NK-92 (cell line): Measurements from ENCODE around the gene POLR3A.

Experiments
- DNase-seq: peaks from one replicate; lab custom pipeline; 2025; ENCODE audit not compliant: unreplicated experiment; lab: John Stamatoyannopoulos, UW

Gene POLR3A

GRCh38 chr10:77981281-77981680 is 48.0 kb downstream of the POLR3A start:
- no peak for DNase-seq

- DNase-seq = no peak
Measured at GRCh38 chr10:77979221-77979620, 50.1 kb downstream of the POLR3A start.

DNA sequence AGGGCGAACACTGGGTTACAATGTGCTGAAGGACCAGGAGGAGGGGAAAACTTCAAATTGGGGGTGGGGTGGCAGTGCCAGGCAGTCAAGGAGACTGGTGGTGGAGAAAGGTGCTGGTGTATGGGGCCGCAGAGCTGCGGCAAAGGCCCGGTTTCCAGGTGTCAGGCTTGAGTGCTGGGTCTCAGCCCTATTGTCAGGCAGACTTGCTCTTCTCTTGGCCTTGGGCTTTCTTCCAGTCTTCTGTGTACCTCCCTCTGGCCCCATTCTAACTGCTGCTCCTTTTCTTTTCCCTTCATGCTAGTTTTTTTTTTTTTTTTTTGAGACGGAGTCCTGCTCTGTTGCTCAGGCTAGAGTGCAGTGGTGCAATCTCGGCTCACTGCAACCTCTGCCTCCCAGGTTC is 51.0 kb downstream of the POLR3A start:
- no peak for DNase-seq

GRCh38 chr10:77977934-77978333 is 51.4 kb downstream of the POLR3A start:
- DNase-seq = no peak

- DNase-seq = no peak
Measured at GRCh38 chr10:77977016-77977415, 52.3 kb downstream of the POLR3A start.

DNA sequence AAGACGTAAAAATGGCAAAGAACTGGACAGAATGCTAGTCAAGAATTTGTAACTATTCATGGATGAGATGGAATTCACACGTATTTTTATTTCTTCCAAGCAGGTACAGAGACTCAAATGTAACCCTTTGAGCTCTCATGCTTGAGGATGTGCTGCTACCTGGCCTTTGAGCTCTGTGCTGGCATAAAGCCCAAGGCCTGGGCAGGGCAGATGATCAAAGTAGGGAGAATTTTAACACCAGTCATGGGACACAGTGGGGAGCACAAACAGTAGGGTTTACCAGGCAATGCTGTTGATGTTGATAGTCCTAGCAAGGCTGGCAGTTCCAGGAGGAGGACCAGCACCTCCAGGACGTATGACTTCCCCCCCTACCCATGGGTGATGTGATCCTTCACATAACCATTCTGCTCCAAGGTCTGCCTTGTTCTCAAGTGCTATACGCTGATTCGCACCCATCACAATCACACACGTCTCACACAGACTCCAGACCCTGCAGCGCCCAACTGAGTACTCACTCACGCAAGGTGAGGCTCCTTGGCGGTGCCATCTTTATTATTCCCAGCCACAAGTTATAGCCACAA is 54.1 kb downstream of the POLR3A start:
- no peak for DNase-seq

DNA sequence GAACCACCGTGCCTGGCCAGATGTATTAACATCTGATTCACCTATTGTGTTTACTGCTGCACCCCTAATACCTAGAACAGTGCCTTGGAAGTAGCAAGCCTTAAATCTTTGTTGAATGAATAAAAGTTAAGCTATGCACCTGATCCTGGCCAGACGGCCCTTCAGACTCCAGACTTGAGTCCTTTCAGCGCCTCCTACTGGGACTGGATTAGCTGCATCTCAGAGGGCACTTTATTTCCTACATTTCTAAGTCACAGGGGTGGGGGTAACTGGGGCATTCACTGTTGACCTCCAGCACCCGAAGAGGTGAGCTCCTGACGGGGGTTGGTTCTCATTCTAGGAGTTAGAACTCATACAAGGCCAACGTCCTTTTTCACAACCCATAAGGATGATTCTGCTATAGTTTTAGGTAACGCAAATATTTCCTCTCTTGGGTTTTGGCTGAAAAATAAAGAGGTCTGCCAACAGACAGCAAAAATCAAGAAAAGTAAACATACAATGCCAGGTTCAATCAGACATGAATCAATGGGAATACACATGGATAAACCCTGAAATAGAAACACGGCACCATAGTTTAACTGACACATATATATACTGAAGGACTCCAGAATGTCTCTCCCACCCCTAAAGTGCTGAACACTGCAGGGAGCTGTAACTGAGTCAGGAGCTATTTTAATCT is 54.8 kb downstream of the POLR3A start:
- no peak for DNase-seq

DNA sequence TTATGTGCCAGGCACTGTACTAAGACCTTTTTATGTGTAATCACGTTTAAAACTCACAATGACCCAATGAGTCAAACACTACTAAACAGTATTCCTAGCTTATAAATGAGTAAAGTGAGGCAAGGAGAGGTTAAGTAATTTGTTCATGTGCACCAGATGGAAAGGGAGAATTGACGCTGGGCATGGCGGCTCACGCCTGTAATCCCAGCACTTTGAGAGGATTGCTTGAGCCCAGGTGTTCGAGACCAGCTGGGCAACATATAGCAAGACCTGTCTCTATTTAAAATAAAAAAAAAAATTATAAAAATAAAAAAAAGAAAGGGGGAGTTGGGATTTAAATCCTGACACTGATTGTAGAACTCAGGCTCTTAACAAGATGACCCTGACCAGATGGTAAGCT is 56.0 kb downstream of the POLR3A start:
- DNase-seq = no peak

GRCh38 chr10:77972148-77972547 is 57.2 kb downstream of the POLR3A start:
- no peak for DNase-seq

DNA sequence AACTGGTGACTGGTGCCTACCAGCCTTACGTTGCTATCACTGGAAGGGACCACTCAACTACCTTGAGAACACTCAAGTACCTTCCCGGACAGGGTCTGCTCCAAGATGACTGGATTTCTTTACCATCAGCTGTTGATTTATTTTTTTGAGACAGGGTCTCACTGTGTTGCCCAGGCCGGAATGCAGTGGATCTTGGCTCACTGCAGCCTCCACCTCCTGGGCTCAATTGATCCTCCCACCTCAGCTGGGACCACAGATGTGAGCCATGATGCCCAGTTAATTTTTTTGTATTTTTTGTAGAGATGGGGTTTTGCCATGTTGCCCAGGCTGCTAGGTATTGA is 57.5 kb downstream of the POLR3A start:
- DNase-seq = no peak

DNA sequence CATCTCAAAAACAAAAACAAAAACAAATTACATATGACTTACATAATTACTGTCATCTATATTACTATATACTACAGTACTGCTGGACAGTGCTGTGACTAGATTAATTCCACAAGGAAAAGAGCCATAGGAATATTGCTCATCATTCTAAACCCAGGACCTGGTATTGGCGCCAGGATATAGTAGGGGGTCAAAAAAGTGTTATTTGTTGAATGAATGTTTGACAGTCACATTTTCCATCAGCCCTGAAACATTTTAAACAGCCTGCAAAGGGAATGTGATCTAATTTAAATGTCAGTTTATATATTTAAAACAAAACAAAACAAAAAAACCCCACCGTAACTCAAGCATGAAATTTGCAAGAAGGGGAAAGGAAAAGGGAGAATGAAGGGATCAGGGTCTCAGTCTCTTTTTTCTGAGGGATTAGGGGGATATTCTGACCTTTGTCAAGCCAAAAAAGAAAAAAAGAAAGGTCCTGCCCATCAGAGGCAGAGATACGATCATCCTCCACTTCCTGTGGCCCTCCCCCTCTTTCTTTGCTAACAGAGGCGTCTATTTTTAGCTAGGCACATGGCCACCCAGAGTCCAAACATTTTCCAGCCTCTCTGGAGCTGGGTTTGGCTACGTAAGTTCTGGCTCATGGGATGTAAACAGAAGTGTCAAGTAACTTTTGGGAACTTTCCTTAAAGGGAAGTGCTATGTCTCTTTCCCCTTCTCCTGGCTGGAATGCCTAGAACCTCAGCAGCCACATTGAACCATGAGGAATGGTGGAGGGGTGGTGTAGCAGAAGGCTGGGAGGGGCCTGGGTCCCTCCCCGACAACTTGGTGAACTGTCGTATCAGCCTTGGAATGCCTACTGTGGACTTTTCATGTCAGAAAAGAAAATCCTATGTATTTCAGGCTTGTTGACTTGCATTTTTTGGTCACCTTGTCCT is 58.2 kb downstream of the POLR3A start:
- DNase-seq = no peak

DNA sequence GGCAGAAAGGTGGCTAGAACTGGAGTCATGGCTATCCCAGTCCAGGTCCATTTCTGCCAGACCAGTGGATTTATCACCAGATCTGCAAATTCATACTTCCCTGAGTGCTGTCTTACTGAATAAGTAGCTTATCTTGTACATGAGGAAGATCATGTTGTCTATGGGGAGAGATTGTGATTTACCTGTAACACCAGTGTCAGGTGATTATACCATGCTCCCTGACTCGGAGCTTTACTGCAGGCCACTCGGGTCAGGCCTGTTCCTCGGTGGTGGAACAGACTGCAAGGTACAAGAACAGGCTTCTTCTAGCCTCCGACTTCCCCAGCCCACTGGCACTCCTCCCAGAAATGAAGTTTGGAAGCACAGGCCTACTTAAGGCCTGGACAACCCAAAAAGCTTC is 60.2 kb downstream of the POLR3A start:
- DNase-seq = no peak

DNA sequence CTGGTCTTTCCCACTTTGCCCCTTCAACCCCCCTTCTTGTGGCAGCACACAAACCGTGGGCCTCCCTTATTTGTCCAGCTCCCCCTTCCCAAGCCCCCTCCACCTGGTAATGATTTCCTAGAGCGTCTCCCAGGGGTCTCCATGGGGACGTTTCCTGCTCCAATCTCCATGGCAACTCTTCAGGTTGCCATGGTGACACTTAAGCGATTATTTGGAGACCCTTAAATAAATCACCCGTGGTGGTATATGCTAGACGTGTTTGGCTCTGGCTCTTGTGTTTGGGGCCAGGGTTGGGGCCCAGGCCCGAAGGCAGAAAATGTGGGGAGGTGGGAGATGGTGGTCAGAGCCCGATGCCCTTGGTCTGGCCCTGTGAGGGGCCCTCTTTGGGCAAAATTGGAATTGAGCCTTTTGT is 61.7 kb downstream of the POLR3A start:
- DNase-seq = no peak

DNA sequence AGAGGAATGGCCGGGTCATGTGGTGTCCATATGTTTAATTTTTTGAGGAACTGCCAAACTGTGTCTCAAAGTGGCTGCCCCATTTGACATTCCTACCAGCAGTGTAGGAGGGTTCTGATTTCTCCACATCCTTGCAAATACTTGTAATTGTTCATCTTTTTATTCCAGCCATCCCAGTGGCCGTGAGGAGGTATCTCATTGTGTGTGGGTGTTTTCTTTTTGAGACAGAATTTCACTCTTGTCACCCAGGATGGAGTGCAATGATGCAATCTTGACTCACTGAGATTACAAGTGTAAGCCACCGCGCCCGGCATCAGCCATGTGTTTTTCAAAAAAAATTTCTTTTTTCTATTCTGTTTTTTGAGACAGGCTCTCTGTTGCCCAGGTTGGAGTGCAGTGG is 64.0 kb downstream of the POLR3A start:
- DNase-seq = no peak

- DNase-seq = no peak
Measured at GRCh38 chr10:77964811-77965210, 64.5 kb downstream of the POLR3A start.

- DNase-seq = no peak
Measured at GRCh38 chr10:77963901-77964300, 65.4 kb downstream of the POLR3A start.

GRCh38 chr10:77962350-77963146 is 66.8 kb downstream of the POLR3A start:
- DNase-seq = no peak

GRCh38 chr10:77961668-77962067 is 67.6 kb downstream of the POLR3A start:
- DNase-seq = no peak

DNA sequence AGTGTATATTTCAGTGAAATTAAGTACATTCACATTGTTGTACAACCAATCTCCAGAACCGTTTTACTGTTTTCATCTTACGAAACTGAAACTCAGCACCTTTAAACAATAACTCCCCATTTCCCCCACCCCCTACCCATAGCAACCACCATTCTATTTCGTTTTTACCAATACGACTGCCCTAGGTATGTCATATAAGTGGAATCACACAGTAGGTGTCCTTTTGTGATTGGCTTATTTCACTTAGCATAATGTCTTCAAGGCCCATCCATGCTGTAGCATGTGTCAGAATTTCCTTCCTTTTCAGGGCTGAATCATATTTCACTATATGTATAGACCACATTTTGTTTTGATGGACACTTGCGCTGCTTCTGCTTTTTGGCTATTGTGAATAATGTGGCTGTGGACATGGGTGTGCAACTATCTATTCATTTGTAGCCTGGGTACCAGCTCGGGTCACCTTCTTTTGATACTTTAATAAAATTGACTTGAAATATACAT is 68.4 kb downstream of the POLR3A start:
- DNase-seq = no peak

GRCh38 chr10:77959887-77960455 is 69.3 kb downstream of the POLR3A start:
- no peak for DNase-seq

- no peak for DNase-seq
Measured at GRCh38 chr10:77959384-77959783, 69.9 kb downstream of the POLR3A start.
